Hematopoietic multipotent progenitor cell treated with erythropoietin and hydrocortisone succinate and interleukin-3 and kit ligand, for 8 days (in vitro differentiated cells): ENCODE data around the gene TNRC6B.
"Not testable (repeated sequence)": the region's sequence is repeated elsewhere in the genome, so short reads cannot be mapped to it uniquely, and the experiment has no call there.

Source experiments
- DNase-seq: peaks from one replicate; pipeline ENCODE4 v3.0.0-alpha.2; 2015

TNRC6B gene

DNA sequence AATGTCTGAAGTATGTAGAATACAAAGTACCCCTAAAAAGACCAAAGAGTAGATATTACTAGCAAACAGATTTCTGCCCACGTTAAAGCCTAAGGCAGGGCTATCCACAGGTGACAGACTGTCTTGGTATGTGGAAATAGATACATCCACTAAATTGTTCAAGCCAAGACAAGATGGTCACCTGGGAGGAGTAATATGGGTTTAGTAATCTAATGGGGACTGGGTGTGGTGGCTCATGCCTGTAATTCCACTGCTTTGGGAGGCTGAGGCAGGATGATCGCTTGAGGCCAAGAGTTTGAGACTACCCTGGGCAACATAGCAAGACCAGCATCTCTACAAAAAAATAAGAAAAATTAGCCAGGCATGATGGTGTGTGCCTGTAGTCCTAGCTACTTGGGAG, 200.2 kb downstream of the TNRC6B start:
- DNase-seq, result no peak

DNA sequence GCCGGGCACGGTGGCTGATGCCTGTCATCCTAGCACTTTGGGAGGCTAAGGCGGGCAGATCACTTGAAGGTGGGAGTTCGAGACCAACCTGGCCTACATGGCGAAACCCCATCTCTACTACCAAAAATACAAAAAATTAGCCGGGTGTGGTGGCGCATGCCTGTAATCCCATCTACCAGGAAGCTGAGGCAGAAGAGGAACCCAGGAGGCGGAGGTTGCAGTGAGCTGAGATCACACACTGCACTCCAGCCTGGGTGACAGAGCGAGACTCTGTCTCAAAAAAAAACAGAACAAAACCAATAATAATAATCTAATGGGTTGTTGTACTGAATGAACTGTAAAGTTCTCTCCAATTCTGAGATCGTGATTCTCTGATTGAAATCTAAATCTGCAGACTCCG, 200.7 kb downstream of the TNRC6B start:
- not testable (repeated sequence) for DNase-seq

GRCh38 chr22:40381461-40381860, 203.7 kb downstream of the TNRC6B start:
- no peak for DNase-seq

DNA sequence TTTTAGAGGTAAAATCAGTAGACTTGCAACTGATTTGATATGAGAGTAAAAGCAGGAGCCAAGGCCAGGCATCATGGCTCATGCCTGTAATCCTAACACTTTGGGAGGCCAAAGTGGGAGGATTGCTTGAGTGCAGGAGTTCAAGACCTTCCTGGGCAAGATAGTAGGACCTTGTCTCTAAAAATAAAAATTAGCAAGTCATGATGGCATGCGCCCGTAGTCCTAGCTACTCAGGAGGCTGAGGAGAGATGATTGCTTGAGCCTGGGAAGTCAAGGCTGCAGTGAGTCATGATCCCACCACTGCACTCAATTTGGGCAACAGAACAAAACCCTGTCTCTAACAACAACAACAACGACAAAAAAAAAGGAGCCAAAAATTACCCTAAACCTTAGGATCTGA, 206.2 kb downstream of the TNRC6B start:
- no peak for DNase-seq

- DNase-seq, result peak; percentile 9
Observed at GRCh38 chr22:40385036-40385782, 207.5 kb downstream of the TNRC6B start.
